HG03135 (cell line): ENCODE data around the gene MAP2K6.

Source experiments
- ATAC-seq: cut with Tn5 transposase; IDR thresholded peaks from one replicate; pipeline ENCODE4 v1.9.1; 2021; ENCODE audit warnings: mild to moderate bottlenecking, moderate library complexity; ENCODE audit not compliant: unreplicated experiment

MAP2K6 gene

GRCh38 chr17:69486779-69487637 is 72.5 kb downstream of the MAP2K6 start:
- ATAC-seq: no peak

GRCh38 chr17:69489313-69489712 is 74.8 kb downstream of the MAP2K6 start:
- ATAC-seq: no peak

GRCh38 chr17:69492410-69493071 is 78.0 kb downstream of the MAP2K6 start:
- no peak for ATAC-seq

- no peak for ATAC-seq
Measured at GRCh38 chr17:69495787-69496186, 81.3 kb downstream of the MAP2K6 start.

- no peak for ATAC-seq
Measured at GRCh38 chr17:69497161-69497560, 82.7 kb downstream of the MAP2K6 start.

GRCh38 chr17:69499318-69499717 is 84.8 kb downstream of the MAP2K6 start:
- no peak for ATAC-seq

DNA sequence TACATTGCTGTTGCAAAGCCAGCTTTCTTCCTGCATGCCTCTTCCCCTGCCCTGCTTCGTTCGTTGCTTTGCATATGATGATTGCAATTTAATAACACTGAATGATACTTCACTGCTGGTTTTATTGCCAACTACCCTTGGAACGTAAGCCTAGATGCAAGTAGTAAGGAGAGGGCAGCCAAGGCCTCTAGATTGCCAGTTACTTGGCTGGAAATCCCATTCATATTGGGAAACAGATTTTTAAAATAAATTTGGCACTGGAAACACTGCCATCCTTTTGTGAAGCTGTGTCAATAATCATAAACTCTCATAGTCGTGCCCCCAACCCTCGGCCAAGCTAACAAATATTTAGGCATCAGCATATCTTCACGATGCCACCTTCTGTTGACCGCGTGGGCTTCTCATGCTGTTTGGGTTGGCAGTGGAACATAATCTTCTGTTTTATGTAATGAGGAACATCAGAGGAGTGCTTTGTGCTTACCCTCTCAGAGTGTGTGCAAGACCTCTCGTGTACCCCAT is 86.5 kb downstream of the MAP2K6 start:
- no peak for ATAC-seq

DNA sequence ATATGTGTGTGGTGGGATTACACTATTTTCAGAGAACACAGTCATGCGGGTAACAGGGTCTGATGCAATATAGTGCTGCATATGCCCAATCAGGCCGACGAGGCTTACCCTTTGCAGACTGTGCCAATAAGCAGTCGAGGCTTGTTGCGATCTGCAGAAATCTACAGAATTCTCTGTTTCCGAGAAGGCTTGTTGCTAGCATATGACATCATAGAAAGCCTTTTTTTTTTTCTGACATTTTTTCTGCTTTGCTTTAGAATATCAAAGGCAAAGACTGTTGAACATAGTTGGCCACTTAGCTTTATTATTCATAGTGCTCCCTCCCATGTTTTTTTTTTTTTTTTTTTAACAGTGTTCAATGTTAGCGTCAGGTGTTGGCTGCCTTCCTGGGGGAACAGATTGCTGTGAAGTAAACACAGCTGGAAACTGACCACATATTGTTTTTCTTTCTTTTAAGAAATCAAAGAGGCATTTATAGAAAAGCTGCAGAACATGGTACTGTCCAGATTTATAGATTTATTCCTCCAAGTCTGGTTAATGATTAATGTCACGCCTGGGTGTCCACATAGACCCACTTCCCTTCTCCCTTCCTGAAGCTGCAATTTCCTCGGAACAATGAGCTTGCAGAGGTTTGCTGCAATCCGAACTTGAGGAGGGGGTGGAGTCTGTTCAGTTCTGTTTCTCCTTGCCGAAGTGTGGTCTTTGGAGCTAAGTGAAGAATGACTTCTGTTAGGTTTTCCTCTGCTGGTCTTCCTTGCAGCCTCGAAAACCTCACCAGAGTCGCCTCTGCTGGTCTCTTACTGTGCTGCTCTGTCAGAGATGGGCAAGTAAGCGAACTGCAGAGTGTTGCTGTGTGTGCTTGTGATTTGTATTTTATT is 87.3 kb downstream of the MAP2K6 start:
- no peak for ATAC-seq

- ATAC-seq: peak; percentile 89
Measured at GRCh38 chr17:69503711-69504110, 89.2 kb downstream of the MAP2K6 start.

GRCh38 chr17:69505740-69506139 is 91.2 kb downstream of the MAP2K6 start:
- ATAC-seq: no peak

- no peak for ATAC-seq
Measured at GRCh38 chr17:69506489-69506888, 92.0 kb downstream of the MAP2K6 start.

- ATAC-seq: no peak
Measured at GRCh38 chr17:69508814-69509213, 94.3 kb downstream of the MAP2K6 start.

- no peak for ATAC-seq
Measured at GRCh38 chr17:69511250-69511649, 96.8 kb downstream of the MAP2K6 start.

GRCh38 chr17:69512946-69513345 is 98.4 kb downstream of the MAP2K6 start:
- no peak for ATAC-seq

DNA sequence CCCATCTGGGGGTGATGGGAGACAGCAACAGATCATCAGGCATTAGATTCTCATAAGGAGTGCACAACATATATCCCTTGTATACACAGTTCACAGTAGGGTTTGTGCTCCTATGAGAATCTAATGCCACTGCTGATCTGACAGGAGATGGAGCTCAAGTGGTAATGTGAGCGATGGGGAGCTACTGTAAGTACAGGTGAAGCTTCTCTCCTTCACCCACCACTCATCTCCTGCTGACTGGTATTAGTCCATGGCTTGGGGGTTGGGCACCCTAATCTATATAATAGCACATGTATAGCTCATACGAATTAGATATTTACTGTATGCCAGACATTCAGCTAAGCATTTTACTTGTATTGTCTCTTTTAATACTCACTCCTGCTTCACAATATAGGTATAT is 101.7 kb downstream of the MAP2K6 start:
- ATAC-seq: no peak

GRCh38 chr17:69516911-69517310 is 102.4 kb downstream of the MAP2K6 start:
- ATAC-seq: peak; percentile 88

GRCh38 chr17:69518951-69519350 is 104.5 kb downstream of the MAP2K6 start:
- ATAC-seq: no peak

DNA sequence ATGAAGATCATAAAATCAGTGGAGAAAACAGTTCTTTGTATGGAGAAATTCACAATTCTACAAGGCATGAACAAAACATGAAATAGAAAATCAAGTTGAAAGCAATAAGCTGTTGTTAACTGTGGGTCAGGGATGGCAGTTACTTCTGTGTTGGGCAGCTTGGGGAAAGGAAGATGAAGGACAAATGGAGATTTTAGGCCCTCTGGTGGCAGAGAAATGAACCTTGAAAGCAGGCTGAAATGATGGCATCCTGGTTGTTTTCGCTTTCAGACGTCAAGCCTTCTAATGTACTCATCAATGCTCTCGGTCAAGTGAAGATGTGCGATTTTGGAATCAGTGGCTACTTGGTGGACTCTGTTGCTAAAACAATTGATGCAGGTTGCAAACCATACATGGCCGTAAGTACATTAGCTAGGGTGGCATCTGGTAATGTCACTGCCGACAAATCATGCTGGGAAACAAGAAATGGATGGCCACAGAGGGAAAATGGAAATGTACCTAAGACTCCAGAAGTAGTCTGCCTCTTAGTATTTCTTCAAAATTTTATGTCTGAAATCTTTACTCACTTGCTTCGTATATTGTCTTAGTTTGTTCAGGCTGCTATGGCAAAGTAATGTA is 108.9 kb downstream of the MAP2K6 start:
- ATAC-seq: no peak

- ATAC-seq: no peak
Measured at GRCh38 chr17:69524854-69525253, 110.4 kb downstream of the MAP2K6 start.

- no peak for ATAC-seq
Measured at GRCh38 chr17:69525920-69526841, 111.7 kb downstream of the MAP2K6 start.
